Epithelial cell of proximal tubule (primary cell): ENCODE data around the gene TAGLN2. TPM values are rescaled to one million over a fixed set of nuclear protein-coding genes. Genes with fewer than 3 reads are reported as not detected.

Experiments used
- DNase-seq: peaks from one replicate; pipeline ENCODE4 v3.0.0-alpha.2; 2011; ENCODE audit warnings: low read depth
- H3K4me3 ChIP-seq: 2 replicates; pipeline ENCODE4 v1.5.1; 2011; ENCODE audit warnings: low read depth, mild to moderate bottlenecking, low read length
- total RNA-seq: library from RNA; depleted of rRNA; stranded (reverse); fragments of >200 nt; gene quantifications from 2 replicates; pipeline ENCODE4 v1.2.3, GENCODE V29; 2015
- TF ChIP-seq, protein P1 (sequence below): conservative IDR thresholded peaks from 2 replicates; pipeline ENCODE4 v1.5.1; 2012; ENCODE audit warnings: low read depth, mild to moderate bottlenecking, low read length

Gene TAGLN2
- total RNA-seq, 1 donor from 2014 or later: 584 TPM

DNA sequence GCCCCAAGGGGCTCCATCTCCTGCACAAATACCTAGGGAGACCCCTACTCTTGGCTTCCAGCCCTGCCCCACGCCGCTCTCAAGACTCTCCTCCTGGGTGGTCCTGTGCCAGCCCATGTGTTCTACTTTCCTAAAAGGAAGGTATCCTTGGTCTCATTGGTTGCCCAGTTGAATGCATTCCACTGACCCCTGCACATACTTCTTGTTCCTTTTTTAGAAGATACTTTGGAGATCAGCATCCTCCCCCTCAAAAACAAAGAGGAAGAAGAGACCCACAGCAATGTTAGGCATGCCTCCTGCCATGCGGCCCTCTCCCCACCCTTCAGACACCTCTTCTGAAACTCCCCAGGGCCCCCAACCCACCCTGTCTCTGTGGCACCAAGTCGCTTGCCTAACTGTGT is 24.7 kb upstream of the TAGLN2 start:
- H3K4me3 ChIP-seq: no peak overlapping the region
- TF ChIP-seq, protein P1, sequence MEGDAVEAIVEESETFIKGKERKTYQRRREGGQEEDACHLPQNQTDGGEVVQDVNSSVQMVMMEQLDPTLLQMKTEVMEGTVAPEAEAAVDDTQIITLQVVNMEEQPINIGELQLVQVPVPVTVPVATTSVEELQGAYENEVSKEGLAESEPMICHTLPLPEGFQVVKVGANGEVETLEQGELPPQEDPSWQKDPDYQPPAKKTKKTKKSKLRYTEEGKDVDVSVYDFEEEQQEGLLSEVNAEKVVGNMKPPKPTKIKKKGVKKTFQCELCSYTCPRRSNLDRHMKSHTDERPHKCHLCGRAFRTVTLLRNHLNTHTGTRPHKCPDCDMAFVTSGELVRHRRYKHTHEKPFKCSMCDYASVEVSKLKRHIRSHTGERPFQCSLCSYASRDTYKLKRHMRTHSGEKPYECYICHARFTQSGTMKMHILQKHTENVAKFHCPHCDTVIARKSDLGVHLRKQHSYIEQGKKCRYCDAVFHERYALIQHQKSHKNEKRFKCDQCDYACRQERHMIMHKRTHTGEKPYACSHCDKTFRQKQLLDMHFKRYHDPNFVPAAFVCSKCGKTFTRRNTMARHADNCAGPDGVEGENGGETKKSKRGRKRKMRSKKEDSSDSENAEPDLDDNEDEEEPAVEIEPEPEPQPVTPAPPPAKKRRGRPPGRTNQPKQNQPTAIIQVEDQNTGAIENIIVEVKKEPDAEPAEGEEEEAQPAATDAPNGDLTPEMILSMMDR: no peak
- no peak for DNase-seq

DNA sequence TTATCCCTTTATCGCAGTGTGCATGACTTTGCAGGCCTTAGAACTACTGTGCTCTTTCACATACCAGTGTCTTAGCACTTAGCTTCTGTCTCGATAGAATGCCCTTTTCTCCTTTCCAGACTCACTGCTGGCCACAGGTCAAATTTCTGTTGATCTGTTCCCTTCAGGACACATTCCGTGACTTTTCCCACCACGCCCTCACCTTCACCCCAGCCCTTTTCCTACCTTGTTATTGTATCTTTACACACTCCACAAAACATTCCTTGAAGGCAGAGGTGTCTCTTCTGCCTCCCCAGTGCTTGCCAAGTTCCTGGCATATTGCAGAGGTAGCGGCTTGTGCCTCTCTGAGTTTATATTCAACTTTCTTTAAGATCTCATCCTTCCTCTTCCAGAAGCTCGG is 23.8 kb upstream of the TAGLN2 start:
- H3K4me3 ChIP-seq: no peak overlapping the region
- TF ChIP-seq, protein P1: no peak
- no peak for DNase-seq

DNA sequence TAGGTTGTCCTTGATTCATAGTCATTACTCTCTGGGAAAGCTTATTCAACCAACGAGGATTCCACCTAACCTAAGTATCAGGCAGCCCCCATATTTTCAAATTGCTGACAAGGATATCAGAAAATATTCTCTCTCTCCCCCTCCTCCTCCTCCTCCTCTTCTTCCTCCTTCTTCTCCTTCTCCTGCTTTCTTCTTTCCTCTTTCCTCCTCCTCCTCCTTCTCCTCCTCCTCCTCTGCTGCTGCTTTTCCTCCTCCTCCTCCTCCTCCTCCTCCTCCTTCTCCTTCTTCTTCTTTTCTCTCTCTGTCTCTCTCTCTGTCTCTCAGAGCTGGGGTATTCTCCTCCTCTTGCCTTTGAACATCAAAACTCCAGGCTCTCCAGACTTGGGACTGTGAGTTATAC is 22.6 kb upstream of the TAGLN2 start:
- H3K4me3 ChIP-seq: no peak overlapping the region
- no peak for DNase-seq
- TF ChIP-seq, protein P1: no peak

DNA sequence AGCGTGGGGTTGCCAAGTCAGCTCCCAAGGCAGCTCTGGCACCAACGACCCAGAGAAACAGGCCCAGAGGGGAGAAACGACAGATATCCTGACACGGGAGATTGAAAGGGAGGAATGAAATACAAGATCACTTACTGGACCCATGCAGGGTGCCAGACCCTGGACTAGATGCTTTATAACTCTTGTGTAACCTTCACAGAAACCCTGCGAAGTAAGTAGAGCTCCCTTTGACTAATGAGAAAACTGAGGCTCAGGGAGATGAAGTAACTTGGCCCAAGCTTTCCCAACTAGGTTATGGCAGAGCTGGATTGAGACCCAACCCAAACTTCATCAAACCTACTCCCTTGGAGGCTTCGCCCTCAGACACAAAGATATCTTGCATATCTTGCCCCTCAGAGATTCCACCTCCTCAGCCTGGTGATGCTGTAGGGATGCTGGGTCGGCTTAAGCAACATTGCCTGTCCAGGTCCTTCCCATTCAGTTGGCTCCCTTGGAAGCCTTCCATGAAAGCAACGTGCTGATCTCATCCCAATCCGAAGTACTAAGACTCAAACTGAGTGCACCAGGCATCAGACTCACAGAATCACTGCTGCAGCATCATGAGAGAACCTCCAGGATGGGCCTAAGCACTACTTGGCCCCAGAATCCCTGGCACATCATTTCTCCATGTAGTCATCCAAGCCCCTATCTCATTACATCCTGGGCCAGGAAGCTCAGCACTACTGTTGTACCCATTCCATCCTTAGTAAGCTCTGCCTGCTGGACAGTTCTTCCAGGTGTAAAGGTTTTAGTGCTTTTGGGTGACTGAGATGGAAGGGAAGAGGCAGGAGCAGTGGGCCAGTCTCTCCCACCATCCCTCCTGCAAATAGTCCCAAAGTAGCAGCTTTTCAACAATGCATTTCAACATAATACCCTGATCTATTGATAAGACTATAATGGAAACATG is 21.2 kb upstream of the TAGLN2 start:
- TF ChIP-seq, protein P1: no peak
- no peak overlapping the region for H3K4me3 ChIP-seq
- no peak for DNase-seq

DNA sequence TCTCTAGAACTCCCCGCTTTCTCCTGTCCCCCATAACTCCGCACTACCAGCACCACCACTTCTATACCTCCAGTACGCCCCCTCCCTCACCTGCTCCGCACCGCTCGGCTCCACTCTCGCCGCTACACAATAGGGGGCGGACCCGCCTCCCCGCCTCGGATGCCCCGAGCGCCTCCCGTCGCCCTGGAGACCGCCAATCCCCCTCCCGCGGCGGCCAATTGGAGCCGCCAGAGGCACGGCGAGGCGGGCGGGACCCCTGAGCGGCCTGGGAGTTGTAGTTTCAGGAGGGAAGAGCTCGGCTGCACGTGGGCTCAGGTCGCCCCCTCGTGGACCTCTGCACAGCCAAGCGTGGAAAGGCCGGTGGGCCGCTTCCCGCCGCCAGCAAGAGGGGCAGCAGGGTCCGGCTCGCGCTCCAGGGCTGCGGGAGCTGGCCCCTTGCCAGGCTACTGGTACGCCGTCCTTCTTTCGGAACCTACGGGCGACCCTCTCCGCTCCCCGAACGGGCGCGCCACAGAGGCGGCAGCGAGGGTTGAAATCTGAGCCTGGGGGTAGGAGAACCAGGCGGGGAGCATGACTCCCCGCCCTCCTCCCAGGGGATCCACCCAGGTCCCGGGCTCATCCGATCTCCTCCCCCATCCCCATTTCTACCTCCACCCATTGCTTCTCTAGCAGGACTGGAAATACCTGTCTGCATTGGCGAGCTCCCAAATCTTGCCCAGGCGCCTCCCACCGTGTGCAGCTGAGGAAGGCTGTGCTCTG is 20.4 kb upstream of the TAGLN2 start, which contains the start of gene IGSF9:
Gene IGSF9 (minus strand): TSS at position 131 of the 759 bp plus-strand sequence. CDS start 2,159 bp downstream, outside the sequence.
- DNase-seq: no peak
- TF ChIP-seq, protein P1: no peak
- peak within 1 kb of the TSS; percentile 14 for H3K4me3 ChIP-seq

DNA sequence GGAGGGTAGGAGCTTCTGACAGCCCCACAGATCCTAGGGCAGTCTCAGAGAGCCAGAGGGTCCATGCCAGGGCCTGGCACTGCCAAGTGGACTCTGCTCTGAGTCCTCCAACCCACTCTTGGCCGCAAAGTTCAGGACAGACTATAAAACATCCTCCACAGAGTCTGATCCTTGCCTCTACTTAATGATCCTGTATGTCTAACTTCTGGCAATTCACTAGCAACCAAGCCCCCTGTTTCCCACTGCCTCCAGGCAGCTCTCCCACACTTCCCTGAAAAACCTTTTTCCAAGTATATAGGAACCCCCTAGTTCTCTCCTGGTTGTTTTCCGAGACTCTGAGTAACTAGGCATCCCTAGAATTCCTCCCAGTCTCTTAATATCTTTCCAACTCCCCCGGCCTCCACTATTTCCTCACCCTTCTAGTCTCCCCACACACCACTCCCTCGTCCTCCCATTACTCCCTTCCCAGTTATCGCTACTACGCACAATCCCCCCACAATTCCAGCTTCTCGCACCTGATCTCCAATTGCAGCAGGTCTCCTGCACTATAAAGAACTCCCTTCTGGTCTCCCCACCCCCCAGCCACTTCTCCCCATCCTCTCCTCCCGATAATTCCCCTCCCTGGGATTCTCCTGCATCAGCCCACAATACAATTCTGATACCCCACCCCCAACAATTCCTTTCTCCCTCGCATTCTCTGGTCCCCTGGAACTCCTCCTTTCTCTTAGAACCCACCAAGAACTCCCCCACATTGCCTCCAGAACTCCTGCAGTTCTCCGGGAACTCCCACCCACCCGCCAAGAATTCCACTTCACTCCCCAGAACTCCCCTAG is 19.5 kb upstream of the TAGLN2 start:
- TF ChIP-seq, protein P1: no peak
- no peak overlapping the region for H3K4me3 ChIP-seq
- no peak for DNase-seq
